ENCODE results near the gene ALK.

The ALK gene

DNA sequence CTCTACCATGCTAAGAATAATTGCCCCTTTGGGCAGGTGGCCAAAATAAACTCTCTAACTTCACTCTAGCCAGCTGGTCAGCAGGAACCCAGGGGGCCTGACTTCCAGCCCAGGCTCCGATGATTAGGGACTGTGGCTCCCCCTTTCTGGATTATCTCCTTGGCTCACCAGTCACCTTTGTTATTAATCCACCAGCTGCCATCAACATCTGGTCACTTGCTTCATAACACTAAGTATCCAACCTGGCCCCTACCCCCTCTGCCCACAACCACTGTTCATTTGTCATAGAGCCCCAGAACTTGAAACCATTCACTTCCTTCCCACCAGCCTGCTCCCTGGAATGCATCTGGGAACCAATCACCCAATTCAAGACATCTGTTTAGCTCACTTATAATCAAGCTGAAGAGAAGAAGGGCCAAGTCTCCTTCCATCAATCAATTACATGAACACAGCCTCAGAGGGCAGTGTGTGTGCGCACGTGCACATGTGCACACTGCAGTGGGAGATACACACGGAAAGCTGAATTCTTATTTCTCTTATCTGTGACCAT lies 215.1 kb downstream of the ALK start:
- DNase-seq (ENCODE audit: low read depth) = no peak

DNA sequence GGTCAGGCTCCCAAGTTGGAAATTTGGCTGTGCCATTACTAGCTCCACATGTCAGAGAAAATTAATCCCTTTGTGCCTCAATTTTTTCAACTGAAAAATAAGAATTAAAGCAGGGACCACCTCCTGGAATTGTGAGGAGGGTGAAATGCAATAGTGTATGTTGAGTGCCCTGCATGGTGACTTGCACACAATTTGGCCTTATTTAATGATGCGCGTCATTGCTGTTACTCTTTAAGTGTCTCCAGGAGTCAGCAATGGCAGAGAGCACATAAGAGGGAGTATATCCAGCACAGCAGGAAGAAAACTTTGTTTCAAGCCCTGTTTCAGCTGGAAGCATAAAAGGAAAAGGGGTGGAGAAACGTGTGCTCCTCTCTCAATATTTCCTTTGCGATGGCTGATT lies 215.8 kb downstream of the ALK start:
- DNase-seq (ENCODE audit: low read depth) = no peak

DNA sequence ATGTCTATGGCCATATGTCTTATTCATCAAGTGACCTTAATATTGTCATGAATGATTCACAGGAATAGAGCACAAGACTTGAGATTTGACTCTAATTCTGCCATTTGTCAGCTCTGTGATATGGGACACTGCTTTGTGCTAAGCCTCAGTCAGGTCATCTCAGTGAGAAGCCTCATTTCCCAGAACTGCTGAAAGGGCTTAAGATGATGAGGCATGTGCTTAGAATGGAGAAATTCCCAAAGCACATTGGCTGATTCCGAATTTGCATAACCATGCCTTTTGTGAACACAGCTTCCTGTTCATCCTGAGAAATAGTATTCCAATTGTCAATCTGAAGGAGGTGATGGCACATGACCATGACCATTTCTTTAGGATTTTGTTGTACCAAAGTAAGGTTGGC lies 218.1 kb downstream of the ALK start:
- DNase-seq (ENCODE audit: low read depth) = no peak

DNA sequence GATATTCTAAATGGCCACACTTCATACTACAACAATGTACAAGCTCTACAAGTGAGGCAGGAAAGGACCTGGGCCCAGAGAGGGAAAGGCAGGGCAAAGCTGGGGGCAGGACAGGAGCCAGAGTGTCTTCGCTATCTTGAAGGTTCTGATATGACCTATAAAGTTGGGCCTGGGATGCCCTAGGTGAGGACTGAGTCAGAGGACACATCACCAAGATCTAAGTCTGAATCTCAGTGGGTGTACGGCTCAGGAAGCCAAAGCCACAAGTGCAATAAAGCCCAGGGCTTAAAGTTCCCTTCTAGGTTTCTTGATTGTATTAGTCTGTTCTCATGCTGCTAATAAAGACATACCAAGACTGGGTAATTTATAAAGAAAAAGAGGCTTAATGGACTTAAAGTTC lies 219.1 kb downstream of the ALK start:
- no peak for DNase-seq (ENCODE audit: low read depth)

DNA sequence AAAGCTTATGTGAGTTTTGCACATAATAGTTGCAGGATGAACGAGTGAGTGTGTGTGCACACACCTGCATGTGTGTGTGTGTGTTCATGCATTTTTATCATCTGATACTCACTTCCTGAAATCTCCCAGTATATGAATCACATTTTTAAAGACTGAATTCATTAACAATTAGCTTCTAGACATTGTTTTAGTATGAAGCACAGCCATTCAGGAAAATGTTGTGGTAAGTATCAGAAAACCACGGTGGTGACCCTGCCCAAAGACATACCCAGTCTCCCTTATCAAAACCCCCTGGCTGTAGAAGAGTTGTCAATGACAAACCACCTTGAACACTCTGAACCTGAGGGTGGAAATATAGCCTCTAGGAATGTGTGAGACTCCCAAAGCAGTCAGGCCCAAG lies 220.8 kb downstream of the ALK start:
- no peak for DNase-seq (ENCODE audit: low read depth)

DNA sequence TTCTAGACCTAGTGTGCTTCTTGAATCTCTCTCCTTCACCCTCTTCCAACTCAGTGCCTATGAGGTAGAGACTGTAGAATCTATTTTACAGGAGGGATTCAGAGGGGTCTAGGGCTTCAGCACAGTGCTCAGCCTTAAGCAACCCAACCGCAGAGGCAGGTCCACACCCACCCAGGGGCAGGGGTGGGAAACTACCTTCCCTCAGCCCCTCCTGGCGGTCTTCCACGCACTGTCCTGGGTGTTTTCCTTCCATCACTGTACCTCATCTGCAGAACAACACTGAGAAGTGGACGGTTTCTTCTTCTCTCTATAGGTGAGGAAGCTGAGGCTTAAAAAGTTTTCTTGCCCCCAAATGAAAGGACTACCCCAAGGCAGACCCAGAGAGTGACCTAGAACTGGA lies 222.3 kb downstream of the ALK start:
- no peak for DNase-seq (ENCODE audit: low read depth)

DNA sequence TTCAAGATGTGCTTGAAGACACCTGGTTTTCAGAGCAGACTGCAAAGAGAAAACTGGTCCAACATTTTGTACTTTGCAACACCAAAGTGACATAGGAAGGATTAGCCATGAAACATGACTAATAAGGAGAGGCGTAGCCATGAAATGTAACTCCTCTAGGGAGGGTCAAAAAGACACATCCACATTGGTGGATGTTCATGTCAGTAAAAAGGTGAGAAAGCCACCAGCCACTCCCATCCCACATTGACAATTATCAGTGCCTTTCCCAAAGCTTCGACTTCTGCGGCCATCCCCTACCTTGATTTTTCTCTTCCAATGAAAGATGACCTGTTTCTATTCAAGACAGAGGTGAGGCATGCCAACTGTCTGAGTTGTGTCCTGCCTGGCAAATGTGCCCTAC lies 223.2 kb downstream of the ALK start:
- DNase-seq (ENCODE audit: low read depth) = no peak

DNA sequence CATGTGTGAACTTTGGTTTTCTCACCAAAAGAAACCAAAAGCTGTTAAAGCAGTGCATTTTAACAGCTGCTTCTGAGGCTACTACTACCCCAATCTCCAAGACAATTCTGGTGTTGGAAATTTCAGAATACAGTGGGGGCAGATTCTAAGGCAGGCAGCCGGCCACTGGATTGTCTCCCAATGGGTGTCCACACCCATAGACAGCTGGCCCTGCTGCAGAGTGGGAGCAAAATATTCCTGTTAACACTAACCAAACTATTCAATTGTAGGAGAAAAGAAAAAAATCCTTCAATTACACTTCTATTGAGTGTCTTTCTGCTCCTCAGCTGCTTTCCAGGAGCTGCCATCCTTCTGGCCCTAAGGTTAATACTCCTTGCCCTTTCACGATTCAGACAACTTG lies 223.7 kb downstream of the ALK start:
- no peak for DNase-seq (ENCODE audit: low read depth)

DNA sequence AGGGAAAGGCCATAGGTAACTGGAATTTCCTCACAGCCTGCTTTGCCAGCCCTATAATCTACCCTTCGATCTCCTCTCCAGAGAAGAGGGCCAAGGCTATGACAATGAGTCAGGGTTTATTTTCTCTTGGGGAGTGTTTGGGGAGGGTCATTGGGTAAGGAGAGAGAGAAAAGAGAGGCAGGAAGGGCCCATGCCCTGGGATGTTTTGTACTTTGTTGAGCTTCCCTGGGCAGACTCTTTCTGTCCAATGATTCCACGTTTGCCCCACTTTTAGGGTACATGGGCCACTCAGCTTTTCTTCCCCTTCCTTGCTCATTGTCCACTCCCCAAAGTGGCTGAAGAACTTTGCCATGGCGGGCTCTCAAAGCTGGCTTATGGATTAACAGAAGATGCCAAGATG lies 224.2 kb downstream of the ALK start:
- DNase-seq (ENCODE audit: low read depth) = no peak

DNA sequence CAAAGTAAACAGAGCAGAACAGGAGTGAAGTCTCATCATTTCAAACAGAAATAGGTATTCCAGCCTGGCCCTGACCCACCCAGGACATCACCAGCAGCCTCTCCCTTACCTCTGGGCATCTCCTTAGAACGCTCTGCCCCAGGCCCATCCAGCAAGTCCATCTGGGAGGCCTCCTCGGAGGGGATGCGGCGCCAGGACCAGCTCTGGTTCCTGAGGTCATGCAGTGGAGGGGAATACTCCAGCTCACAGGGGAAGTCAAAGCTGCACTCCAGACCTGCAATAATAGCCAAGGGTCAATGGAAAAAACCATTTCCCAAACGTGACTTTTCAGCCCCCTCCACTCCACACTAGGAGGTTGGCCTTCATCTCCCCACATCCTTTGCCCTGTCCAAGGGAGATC lies 226.6 kb downstream of the ALK start:
- DNase-seq (ENCODE audit: low read depth) = no peak

DNA sequence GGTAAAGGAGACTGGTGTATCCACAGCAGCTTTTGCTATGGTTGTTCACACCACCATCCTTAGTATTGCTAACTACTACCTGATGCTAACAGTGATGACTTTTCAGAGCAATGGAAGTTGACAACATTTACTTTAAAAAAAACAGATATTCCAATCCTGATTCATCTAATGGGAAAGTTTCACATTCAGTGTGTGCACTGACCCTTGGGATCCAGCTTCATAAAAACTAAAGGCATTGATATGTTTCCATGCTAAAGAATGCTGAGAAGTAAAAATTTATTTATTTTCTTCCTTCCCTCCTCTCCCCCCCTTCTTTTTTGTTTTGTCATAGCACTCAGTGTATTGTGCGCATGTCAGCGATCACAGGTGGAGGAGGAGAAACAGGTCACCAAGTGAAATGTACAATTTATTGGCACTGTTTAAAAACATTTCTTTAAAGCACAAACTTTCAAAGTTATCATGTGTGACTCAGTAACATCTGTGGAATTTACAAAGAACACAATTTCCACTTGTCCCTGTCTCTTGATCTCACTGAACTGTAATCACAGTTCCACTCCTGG lies 229.9 kb downstream of the ALK start:
- DNase-seq (ENCODE audit: low read depth) = no peak

DNA sequence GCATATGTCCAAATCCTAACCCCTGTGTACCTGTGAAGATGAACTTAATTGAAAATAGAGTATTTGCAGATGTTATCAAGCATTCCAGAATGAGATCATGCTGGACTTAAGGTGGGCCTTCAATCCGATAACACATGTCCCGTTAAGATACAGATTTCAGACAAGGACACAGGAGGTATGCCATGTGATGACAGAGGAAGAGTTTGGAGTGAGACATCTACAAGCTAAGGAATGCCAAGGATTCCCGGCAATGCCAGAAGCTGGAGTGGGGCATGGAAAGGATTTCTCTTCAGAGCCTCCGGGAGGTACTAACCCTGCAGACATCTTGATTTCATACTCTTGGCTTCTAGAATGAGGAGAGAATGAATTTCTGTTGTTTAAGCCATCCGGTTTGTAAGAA lies 231.7 kb downstream of the ALK start:
- DNase-seq (ENCODE audit: low read depth) = no peak

DNA sequence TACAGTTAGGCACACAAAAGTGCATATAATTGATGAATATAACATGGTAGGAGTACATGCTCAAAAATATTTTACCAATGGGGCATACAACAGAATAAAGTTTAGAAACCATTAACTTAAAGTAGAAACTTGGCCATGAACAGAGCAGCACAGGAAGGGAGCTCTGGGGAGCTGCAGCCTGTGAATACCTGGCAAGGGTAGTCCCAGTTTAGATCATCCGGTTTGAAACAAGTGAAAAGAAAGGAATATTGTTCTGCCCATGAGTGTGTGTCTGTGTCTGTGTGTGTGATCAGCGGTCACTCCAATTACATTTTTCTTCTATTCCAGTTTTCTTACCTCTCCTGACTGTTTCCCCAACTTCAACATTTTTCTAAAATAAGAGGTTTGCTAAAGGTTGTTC lies 233.0 kb downstream of the ALK start:
- DNase-seq (ENCODE audit: low read depth) = no peak

DNA sequence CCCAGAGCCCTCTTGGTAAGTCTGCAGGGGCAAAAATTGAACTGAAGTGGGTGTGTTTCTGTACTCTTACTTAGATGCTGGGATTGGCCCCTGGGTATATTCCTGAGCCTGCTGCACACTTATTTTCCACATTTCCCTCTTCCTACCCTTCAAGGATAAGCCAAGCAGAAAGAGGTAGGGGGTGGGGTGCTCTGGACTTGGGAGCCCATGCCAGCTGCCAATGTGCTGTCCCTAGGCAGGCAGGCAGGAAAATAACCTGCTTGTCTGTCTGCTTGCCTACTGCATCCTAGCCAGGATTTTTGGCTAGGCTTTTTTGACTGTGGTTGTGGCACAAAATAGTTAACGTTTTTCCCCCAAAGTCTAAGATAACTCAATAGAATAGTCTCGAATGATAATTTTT lies 234.3 kb downstream of the ALK start:
- no peak for DNase-seq (ENCODE audit: low read depth)

DNA sequence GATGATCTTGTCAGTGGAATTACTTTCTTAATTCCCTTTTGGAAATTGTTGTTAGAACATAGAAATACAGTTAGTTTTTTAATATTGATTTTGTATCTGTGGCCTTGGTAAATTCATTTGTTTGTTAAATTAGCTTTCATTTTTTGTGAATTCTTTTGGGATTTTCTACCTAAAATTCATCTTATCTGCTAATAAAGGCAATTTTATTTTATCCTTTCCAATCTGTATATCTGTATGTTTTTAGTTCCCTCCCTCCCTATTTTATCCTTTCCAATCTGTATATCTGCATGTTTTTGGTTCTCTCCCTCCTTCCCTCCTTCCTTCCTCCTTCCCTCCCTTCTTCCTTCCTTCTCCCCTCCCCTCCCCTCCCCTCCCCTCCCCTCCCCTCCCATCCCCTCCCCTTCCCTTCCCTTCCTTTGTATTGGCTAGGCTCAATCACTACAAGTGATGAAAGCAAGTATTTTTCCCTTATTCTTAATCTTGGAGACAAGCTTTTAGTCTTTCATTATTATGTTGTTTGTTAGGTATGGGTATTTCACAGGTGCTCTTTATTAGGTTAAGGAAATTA lies 244.4 kb downstream of the ALK start:
- DNase-seq (ENCODE audit: low read depth) = no peak

DNA sequence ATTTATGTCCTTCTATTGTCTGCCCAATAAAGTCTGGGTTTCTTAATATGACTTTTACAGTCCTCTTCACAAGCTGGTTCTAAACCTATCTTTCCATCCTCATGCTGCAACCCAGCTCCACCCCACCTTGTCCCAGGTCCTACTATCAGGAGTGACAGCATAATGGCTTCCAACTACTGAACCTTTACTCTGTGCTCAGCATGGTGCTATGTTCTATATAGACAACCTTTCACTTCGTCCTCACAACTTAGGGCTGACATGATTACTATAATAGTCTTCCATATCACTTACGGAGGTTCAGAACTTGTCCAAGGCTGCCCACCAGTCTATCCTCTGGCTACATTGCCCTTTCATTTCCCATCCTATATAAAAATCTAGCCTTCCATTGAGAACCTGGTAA lies 256.8 kb downstream of the ALK start:
- no peak for DNase-seq (ENCODE audit: low read depth)

DNA sequence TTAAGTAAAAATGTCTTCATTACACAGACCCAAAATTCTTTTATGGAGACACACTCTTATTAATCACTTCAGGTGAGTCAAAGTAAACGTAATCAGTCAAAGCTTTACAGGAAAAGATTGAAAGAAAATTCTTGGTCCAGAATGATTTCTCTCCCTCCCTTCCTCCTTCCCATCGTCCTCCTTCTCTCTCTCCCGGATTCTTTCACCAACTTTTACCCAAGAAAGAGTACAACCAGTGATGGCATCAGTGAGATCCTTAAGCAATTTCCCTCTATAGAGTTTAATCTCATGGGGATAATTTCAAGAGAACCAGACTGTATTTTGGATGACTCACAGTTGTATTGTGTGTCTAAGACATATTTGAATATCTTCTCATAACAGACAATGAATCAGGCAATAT lies 258.1 kb downstream of the ALK start:
- no peak for DNase-seq (ENCODE audit: low read depth)

DNA sequence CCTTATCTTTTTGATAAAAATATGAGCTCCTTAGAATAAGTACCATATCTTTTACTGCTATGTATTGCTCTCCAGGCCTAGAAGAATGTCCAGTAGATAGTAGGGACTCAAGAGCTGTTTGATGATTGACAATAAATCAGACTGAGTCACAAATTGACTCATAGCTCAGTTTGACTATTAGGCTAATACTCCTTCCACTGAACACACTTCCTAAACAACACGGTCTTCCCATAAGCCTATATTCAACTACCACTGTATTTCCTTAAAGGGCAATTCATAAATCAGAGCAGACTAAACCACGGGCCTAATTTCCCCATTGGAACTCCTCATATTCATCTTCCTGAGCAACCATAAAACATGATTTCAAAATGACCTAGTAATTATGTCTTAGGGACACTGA lies 258.5 kb downstream of the ALK start:
- DNase-seq (ENCODE audit: low read depth) = no peak

DNA sequence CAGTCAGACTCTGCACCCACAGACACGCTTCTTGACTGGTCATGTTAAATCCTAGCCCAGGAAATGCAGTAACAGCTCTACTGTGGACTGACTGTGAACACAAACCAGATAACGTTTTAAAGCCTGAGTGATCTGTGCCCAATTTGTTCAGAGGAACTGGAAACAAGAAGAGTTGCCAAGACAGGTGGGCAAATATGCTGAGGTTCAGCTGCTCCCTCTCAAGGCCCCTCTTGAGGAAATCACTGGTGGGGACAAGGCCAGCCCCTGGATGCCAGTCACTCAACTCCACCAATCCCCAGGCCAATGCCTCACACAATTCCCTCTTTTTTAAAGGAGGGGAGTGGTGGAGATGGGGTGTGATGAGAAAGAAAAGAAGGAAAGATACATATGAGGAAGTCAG lies 261.2 kb downstream of the ALK start:
- no peak for DNase-seq (ENCODE audit: low read depth)

DNA sequence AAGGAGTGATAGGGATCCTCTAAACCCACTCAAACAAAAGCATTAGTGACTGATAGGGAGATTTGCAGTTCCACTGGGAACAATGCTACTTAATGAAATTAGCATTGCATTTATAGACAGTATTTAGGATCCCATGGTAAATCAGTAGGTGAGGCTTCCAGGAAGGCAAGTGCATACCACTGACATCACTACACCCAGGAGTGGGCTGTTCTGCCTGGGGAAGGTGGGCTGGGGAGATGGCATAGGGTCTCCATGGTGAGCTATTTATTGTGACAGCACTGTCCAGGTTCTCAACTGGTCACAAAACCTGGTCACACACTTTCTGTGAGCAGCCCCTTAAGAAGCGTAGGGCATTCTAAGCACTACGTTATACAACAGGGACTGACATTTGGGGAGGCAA lies 262.2 kb downstream of the ALK start:
- DNase-seq (ENCODE audit: low read depth) = no peak

DNA sequence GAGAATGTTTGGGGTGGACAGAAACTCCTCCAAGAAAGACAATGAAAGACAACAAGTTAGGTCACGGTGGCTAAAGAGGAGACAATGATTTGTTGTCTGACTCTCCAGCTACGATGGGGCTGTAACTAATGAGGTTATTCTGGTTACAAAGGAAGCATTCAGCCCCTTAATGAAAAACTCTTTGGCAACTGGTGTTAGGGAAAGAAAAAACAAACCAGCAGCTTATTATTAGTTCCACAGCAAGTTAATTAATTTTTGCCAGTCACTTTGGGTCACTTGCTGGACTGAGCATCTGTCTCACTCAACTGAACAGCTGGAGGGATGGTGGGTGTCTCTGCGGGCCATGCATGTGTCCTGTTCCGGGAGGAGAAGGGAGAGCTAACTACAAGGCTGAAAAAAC lies 263.7 kb downstream of the ALK start:
- DNase-seq (ENCODE audit: low read depth) = no peak

DNA sequence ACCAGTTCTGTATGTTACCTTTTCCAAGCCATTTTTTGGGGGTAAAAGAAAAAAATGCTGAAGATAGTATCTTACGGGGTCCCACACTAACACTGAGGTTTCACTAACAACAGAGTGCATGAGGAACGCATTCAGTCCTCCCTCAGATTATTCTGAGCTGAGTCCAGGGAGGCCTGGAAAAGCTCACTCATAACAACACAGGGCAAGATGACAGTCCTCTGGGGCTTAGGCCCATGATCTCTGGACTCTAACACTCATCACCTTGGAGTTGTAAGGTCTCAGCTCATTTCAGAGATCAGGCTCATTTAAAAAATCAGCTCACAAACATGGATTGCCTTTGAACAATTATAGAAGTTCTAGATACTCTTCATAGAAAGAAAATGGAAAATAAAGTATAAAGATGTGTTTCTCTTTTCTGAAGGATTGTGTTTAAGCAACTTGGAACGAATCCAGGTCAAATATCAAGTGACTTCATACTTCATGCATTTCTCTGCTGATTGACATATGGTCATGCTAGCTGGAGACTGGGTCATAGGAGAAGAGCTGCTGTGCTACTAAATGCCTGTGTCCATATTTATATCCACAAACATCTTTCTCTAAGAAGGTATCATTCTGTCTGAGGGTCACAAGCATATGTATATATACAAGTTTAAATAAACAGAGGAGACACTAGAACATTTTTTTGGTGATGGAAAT lies 265.8 kb downstream of the ALK start:
- no peak for DNase-seq (ENCODE audit: low read depth)

DNA sequence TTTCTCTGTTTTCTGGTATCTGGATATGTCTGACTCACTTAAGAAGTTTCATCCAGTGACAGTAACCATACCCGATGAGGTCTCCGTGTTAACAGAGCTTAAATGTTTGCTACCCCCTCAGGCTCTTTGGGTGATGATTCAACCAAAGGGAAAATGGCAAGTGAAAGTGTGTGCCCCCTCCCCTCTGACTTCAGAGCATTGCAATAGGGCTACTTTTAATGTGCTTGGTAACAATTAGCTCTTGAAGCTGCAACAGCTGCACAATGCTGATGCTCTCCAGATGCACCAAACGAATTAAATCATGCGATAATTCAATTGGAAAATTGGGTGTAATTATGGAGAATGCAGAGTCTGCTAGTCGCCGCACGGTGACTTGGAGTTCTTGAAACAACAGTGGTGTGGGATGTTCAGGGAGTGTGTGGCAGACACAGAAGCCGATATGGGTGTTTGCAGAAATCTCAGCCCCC lies 270.7 kb downstream of the ALK start:
- no peak for DNase-seq (ENCODE audit: low read depth)

DNA sequence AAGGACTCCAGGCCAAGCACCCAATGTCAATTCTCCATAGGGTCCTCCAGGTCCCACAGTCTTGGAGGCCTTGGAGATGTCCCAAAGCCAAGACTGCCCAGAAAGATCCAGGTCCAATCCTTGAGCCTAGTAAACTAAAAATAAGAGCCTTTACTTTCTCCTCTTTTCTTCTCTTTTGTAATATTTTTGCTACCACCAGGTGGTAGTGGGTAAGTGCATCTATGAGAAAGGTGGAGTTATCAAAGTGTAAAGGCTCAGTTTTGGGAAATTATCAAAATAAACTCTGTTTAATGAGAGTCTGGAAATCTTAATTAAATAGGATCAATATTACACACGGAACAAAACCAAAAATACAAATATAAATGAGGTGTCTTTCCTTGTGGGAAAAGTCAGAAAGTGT lies 276.4 kb downstream of the ALK start:
- DNase-seq (ENCODE audit: low read depth) = no peak

Data from activated T-cell treated with anti-CD3 and anti-CD28 coated beads for 1 hour (primary cell).